Gastrocnemius medialis (tissue), 4 donors: ENCODE data around the gene IFNA6.

Experiments used
- CTCF ChIP-seq, 5 experiments: fragments of 450-650 bp in 3 of 5; fragments of 200-600 bp in 2 of 5; sonication (generic) in 2 of 5; IDR thresholded peaks in 4 of 5; conservative IDR thresholded peaks in 1 of 5; 1 replicate in 4 of 5; 2 replicates in 1 of 5; pipeline ENCODE4 v1.5.1; 2016 to 2019; ENCODE audit warnings: antibody characterized with exemption in 5 of 5, mild to moderate bottlenecking in 3 of 5, moderate library complexity in 3 of 5
- POLR2A ChIP-seq, 2 donors: fragments of 450-650 bp; IDR thresholded peaks; one replicate each; pipeline ENCODE4 v1.6.1; 2017; ENCODE audit warnings: antibody characterized with exemption in 2 of 2, mild to moderate bottlenecking in 2 of 2, moderate library complexity in 2 of 2

- TF ChIP-seq CTCF (IDR thresholded peaks at IDR 0.05 in 4 of 5, conservative IDR thresholded peaks at IDR 0.05 in 1 of 5) (no peak), POLR2A (IDR thresholded peaks at IDR 0.05) (no peak)
Observed at GRCh38 chr9:21305213-21305612, 45.5 kb downstream of the IFNA6 start, which contains the start of gene IFNA5.
